ENCODE measurements around the gene SFT2D2.

DNA sequence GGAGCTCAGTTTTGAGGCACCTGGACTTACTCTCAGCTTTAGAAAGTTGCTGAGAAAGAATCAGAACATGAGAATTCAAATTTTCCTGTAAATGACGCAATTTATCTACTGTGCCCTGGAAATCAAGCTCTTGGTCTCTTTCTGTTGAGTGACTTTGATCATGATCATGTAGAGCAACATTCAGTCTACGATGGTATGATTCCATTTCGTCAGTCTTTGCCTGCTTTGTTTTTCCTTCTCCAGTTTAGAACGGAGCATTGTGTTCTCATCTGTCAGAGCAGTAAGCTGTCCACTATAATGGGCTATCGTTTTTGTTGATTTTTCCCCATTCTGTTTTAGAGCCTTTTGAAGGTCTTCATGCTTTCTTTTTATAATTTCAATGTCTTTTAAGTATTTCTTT is 20.7 kb downstream of the SFT2D2 start:
- no peak for TF ChIP-seq POLR2A (IDR thresholded peaks at IDR 0.05)
- TF ChIP-seq, protein P1, sequence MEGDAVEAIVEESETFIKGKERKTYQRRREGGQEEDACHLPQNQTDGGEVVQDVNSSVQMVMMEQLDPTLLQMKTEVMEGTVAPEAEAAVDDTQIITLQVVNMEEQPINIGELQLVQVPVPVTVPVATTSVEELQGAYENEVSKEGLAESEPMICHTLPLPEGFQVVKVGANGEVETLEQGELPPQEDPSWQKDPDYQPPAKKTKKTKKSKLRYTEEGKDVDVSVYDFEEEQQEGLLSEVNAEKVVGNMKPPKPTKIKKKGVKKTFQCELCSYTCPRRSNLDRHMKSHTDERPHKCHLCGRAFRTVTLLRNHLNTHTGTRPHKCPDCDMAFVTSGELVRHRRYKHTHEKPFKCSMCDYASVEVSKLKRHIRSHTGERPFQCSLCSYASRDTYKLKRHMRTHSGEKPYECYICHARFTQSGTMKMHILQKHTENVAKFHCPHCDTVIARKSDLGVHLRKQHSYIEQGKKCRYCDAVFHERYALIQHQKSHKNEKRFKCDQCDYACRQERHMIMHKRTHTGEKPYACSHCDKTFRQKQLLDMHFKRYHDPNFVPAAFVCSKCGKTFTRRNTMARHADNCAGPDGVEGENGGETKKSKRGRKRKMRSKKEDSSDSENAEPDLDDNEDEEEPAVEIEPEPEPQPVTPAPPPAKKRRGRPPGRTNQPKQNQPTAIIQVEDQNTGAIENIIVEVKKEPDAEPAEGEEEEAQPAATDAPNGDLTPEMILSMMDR (IDR thresholded peaks at IDR 0.05), result no peak
